GM18526 (cell line): ENCODE measurements around the gene OR6B3.

Experiments used
- POLR2A ChIP-seq: IDR thresholded peaks from 3 replicates; pipeline ENCODE4 v1.6.1; 2011; ENCODE audit not compliant: insufficient read length; ENCODE audit errors: extremely low read depth

The OR6B3 gene

DNA sequence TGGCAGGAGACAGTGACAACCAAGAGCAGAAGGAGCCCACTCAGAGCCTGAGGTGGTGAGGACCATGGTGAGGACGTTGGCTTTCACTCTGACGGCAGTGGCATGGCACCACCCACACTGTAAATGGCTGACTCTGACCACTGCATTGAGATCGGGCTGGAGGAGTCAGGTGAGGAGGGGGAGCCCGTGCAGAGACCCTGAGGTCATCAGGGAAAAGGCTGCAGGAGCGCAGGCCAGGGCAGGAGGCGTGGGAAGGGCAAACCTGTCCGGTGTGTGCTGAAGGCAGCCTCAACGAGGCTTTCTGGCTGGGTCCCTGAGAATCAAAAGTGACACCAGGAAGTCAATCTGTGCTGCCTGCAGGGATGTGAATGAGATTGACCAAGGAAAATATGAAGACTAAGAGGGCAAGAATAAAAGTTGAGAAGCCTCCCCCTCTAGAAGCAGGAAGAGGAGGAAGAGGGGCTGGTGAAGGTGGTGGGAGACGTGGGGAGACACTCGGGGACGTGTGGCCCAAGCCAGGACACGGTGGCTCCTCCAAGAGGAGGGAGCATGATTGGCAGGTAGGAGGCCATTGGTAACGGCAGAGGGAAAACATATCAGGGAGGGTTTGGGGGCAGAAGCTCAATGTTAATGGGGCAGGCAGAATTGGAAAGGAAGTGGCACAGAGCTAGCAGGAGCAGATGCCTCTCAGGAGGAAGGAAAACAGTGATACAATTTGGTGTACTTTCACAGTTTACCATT lies 2.0 kb upstream of the OR6B3 start:
- TF ChIP-seq POLR2A = no peak

DNA sequence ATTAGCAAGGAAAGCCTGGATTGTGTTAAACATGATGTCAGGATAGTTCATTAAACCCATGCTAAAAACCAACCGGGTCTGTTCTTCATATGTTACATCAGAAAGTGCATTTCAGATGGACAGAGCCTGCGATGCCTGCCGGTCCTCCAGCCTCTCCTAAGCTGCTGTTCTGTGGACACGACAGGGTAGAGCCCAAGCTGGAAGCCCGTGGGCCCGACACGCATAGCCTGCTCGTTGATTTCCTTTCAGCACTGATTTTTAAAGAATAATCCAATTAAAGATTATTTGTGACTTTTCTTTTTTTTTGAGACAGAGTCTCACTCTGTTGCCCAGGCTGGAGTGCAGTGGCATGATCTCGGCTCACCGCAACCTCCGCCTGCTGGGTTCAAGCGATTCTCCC lies 797 bp downstream of the OR6B3 start:
- TF ChIP-seq POLR2A = no peak

DNA sequence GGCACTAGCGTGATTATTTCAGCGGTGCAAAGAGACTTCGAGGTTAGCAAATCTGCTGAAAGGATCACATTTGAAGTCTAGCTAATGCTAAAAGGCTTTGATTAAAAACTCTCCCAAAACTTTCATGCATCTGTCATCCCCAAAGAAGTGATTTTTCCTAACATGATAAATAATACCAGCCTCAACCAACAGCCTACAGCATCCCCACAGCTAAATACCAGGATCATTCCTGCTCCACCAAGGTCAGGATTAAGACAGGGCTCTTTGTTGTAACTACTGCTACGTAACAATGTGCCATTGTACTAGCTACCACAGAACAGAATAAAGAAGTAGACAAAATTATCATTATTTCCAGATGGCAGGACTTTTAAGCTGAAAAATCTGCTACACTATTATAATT lies 1.6 kb downstream of the OR6B3 start:
- no peak for TF ChIP-seq POLR2A

- TF ChIP-seq POLR2A = no peak
These were observed 3.0 kb downstream of the OR6B3 start for GRCh38 chr2:240050278-240050677.

GRCh38 chr2:240048237-240048636 lies 5.1 kb downstream of the OR6B3 start:
- TF ChIP-seq POLR2A = no peak

- TF ChIP-seq POLR2A = no peak
These were observed 8.2 kb downstream of the OR6B3 start for GRCh38 chr2:240045098-240045497.

- no peak for TF ChIP-seq POLR2A
These were observed 9.9 kb downstream of the OR6B3 start for GRCh38 chr2:240043279-240043989.

- no peak for TF ChIP-seq POLR2A
These were observed 10.6 kb downstream of the OR6B3 start for GRCh38 chr2:240042740-240043139.

GRCh38 chr2:240041363-240041762 lies 12.0 kb downstream of the OR6B3 start:
- TF ChIP-seq POLR2A = no peak

- TF ChIP-seq POLR2A = no peak
These were observed 16.0 kb downstream of the OR6B3 start for GRCh38 chr2:240037358-240037757.

DNA sequence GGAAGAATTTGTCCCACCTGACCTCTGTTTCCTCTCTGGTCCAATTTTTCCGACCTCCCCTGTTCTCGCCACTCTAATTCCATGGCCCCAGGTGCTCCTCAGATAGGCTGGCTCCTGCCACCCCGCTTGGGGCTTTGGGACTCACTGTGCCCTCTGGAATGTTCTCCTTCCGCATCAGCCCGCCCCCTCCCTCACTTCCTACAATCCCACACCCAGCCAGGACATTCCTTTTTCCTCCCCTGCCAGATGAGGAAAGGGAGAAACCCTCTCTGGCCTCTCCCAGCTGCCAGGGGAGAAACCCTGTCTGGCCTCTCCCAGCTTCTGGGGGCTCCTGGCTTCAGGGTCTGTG lies 20.0 kb downstream of the OR6B3 start:
- no peak for TF ChIP-seq POLR2A

DNA sequence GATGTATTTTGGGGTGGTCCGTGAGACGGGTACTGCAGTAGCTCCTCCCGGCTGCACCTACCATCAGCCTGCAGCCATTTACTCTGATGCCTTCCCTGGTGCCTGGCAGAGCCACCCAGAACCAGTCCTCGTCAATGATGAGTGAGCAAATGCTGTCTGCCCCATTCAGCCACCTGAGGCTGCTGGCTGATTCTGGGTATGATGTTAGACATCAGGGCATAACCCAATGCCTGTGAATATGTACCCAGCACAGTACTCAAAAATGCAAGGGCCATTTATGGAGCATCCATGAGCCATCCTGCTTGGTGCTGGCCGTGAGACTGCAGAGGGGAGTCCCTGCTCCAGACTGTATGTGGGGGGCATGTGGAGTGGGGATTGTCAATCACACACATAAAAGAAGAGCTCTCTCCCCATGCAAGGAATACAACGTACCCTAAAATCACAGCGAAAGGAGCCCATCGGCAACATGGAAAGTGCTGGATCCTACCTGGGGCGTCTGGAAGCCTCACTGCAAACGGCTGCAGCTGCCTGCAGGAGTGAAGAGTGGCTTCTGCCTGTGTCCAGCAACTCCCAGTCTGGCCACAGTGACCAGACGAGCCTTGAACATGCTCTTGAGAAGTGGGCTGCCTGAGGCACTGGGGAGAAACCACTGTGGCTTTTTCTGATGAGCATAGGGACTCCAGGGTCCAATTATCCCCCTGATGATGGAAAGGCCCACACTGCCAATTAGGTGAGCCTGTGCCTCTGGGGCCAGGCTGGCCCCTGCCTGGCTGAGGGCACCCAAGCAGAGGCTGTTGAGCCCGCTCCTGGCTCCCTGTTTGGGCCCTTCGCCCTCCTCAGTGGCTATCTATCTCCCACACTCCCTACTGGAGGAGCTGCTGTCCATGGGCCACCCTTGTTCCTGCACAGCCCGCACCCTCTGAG lies 20.7 kb downstream of the OR6B3 start:
- TF ChIP-seq POLR2A = no peak

DNA sequence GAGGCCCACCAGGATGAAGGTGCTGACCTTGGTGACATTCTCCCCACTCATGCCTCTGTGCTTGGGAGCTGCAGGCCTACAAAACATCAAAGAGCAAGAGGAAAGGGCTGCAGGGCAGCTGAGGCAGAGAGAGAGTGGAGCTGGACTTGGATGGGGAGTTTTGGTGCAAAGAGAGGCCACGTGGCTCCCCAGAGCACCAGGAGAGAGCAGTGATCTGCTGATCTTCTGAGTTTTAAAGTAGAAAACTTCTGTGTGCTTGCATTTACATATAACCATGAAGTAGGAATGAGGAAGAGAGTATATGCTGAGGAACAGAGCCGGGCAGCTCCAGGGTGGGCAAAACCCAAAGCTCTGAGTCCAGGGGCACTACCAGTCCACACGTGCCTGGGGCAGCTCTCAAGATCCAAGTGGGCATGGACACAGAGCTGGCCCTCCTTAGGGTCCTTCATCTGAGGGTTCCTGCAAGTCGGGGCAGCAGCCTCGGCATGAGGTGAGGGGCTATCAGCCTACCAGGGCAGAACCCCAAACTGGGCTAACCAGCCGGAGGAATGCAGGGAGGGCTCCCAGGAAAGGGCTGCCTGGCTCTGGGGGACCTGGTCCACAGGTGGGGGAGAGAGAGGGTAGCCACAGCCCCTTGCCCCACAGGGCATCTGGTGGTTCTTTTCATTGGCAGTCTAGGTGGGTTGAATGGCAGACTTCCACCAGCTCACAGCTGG lies 22.8 kb downstream of the OR6B3 start, which contains the start of gene OR6B2:
OR6B2 (minus strand) TSS at position 51 of the 716 bp plus-strand sequence; CDS start at position 51, 0 bp downstream.
- TF ChIP-seq POLR2A = no peak

GRCh38 chr2:240024766-240025165 lies 28.6 kb downstream of the OR6B3 start:
- TF ChIP-seq POLR2A = no peak

DNA sequence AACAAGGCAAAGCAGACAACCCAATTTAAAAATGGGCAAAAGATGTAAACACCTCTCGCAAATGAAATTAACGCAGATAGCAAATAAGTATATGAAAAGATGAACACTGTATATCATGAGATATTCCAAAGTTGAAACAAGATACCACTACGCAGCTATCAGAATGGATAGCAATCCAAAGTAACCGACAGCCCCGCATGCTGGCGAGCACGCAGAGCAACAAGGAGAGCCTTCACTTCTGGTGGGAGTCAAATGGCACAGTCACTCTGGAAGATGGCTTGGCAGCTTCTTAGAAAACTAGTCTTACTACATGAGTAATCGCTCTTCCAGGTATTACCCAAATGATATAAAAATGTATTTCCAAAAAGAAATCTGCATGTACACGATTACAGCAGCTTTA lies 29.5 kb downstream of the OR6B3 start:
- no peak for TF ChIP-seq POLR2A

GRCh38 chr2:240021488-240022104 lies 31.7 kb downstream of the OR6B3 start:
- TF ChIP-seq POLR2A = no peak
